Memory B cell (primary cell): ENCODE results near the gene ZNF775.

Source experiments
- ATAC-seq: fragments of 150-1000 bp; cut with Tn5 transposase; 2 replicates; pipeline ENCODE4 v1.10.0; 2021; ENCODE audit warnings: low read depth, mild to moderate bottlenecking, moderate library complexity
- DNase-seq, 2 donors: peaks; one replicate each; pipeline ENCODE4 v3.0.0; 2022; ENCODE audit warnings: low spot score in 2 of 2
- H3K27ac Mint-ChIP-seq: one replicate; pipeline ENCODE4 v1.8.0; 2022; ENCODE audit warnings: mild to moderate bottlenecking, moderate library complexity, mixed read lengths
- H3K27me3 Mint-ChIP-seq: one replicate; pipeline ENCODE4 v1.8.0; 2022; ENCODE audit warnings: mixed read lengths
- H3K36me3 Mint-ChIP-seq: one replicate; pipeline ENCODE4 v1.8.0; 2022; ENCODE audit warnings: mild to moderate bottlenecking, mixed read lengths
- H3K4me1 Mint-ChIP-seq: one replicate; pipeline ENCODE4 v1.8.0; 2022; ENCODE audit warnings: mixed read lengths
- H3K4me3 Mint-ChIP-seq: one replicate; pipeline ENCODE4 v1.8.0; 2022; ENCODE audit warnings: mild to moderate bottlenecking, moderate library complexity, mixed read lengths
- H3K9me3 Mint-ChIP-seq: one replicate; pipeline ENCODE4 v1.8.0; 2022; ENCODE audit warnings: mixed read lengths

Gene ZNF775

GRCh38 chr7:150368884-150369747, 10.0 kb upstream of the ZNF775 start:
- DNase-seq (peak; percentile 63 to 68), ATAC-seq (peak; percentile 47)
- H3K36me3 Mint-ChIP-seq = peaks cover 3% of the 10 kb centered on the region
- peak overlapping the region; percentile 94 for H3K4me3 Mint-ChIP-seq
- peaks cover 39% of the 10 kb centered on the region for H3K4me1 Mint-ChIP-seq
- no peaks in the 10 kb centered on the region for H3K9me3 Mint-ChIP-seq
- peak overlapping the region; percentile 100 for H3K27ac Mint-ChIP-seq
- no peaks in the 10 kb centered on the region for H3K27me3 Mint-ChIP-seq

- Mint-ChIP-seq H3K27ac (peak overlapping the region; percentile 100), H3K4me3 (peak overlapping the region; percentile 94), H3K9me3 (no peaks in the 10 kb centered on the region), H3K4me1 (peaks cover 41% of the 10 kb centered on the region), H3K27me3 (no peaks in the 10 kb centered on the region), H3K36me3 (peaks cover 3% of the 10 kb centered on the region)
- ATAC-seq = no peak
- DNase-seq = no peak
Observed at GRCh38 chr7:150369748-150370501, 9.2 kb upstream of the ZNF775 start.

DNA sequence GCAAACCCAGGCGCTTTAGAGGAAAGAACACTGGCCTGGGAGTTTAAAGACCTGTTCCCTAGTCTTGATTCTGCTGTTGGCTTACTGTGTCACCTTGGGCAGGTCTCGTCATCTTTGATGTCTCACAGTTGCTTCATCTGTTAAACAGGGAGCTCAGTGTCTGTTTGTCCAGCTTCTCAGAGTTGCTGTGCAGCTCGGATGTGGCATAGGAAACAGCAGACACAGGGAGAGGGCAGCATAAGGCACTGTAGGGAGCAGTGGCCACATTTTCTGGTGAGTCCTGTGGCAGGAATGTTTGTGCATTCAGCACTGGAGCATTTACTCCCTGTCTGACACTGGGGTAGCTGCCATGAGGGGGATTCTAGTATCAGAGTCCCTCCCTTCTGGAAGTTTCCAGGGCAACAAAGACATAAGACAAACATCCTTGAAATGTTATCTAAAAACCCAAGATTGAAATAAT, 8.5 kb upstream of the ZNF775 start:
- DNase-seq (no peak), ATAC-seq (no peak)
- Mint-ChIP-seq H3K27ac (peak overlapping the region; percentile 100), H3K4me3 (no peak overlapping the region), H3K36me3 (peaks cover 3% of the 10 kb centered on the region), H3K27me3 (no peaks in the 10 kb centered on the region), H3K9me3 (no peaks in the 10 kb centered on the region), H3K4me1 (peaks cover 40% of the 10 kb centered on the region)

DNA sequence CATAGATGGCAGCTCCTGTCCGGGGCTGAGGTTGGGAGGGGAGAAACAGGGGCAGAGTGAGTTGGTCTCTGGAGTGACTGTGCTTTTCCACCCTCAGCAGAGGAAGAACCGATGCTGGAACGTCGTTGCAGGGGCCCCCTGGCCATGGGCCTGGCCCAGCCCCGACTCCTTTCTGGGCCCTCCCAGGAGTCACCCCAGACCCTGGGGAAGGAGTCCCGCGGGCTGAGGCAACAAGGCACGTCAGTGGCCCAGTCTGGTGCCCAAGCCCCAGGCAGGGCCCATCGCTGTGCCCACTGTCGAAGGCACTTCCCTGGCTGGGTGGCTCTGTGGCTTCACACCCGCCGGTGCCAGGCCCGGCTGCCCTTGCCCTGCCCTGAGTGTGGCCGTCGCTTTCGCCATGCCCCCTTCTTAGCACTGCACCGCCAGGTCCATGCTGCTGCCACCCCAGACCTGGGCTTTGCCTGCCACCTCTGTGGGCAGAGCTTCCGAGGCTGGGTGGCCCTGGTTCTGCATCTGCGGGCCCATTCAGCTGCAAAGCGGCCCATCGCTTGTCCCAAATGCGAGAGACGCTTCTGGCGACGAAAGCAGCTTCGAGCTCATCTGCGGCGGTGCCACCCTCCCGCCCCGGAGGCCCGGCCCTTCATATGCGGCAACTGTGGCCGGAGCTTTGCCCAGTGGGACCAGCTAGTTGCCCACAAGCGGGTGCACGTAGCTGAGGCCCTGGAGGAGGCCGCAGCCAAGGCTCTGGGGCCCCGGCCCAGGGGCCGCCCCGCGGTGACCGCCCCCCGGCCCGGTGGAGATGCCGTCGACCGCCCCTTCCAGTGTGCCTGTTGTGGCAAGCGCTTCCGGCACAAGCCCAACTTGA, 7.8 kb upstream of the ZNF775 start:
- Mint-ChIP-seq H3K36me3 (peaks cover 3% of the 10 kb centered on the region), H3K9me3 (no peaks in the 10 kb centered on the region), H3K27ac (peak overlapping the region; percentile 100), H3K4me1 (peaks cover 40% of the 10 kb centered on the region), H3K27me3 (no peaks in the 10 kb centered on the region), H3K4me3 (no peak overlapping the region)
- ATAC-seq (no peak), DNase-seq (no peak)

DNA sequence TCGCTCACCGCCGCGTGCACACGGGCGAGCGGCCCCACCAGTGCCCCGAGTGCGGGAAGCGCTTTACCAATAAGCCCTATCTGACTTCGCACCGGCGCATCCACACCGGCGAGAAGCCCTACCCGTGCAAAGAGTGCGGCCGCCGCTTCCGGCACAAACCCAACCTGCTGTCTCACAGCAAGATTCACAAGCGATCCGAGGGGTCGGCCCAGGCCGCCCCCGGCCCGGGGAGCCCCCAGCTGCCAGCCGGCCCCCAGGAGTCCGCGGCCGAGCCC, 7.2 kb upstream of the ZNF775 start:
- Mint-ChIP-seq H3K27ac (no peak overlapping the region), H3K27me3 (no peaks in the 10 kb centered on the region), H3K4me1 (peaks cover 42% of the 10 kb centered on the region), H3K4me3 (no peak overlapping the region), H3K36me3 (peaks cover 3% of the 10 kb centered on the region), H3K9me3 (no peaks in the 10 kb centered on the region)
- DNase-seq = no peak
- no peak for ATAC-seq

DNA sequence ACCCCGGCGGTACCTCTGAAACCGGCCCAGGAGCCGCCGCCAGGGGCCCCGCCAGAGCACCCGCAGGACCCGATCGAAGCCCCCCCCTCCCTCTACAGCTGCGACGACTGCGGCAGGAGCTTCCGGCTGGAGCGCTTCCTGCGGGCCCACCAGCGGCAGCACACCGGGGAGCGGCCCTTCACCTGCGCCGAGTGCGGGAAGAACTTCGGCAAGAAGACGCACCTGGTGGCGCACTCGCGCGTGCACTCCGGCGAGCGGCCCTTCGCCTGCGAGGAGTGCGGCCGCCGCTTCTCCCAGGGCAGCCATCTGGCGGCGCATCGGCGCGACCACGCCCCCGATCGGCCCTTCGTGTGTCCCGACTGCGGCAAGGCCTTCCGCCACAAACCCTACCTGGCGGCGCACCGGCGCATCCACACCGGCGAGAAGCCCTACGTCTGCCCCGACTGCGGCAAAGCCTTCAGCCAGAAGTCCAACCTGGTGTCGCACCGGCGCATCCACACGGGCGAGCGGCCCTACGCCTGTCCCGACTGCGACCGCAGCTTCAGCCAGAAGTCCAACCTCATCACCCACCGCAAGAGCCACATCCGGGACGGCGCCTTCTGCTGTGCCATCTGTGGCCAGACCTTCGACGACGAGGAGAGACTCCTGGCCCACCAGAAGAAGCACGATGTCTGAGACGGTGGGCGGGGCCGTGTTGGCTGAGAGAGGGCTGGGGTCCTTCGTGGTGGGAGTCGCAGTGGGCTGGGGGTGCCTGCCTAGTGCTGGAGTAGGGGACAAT, 6.7 kb upstream of the ZNF775 start:
- H3K36me3 Mint-ChIP-seq = peaks cover 3% of the 10 kb centered on the region

GRCh38 chr7:150373049-150373801, 5.9 kb upstream of the ZNF775 start:
- H3K4me1 Mint-ChIP-seq = peaks cover 49% of the 10 kb centered on the region
- peak overlapping the region; percentile 98 for H3K27ac Mint-ChIP-seq
- no peaks in the 10 kb centered on the region for H3K9me3 Mint-ChIP-seq
- peaks cover 3% of the 10 kb centered on the region for H3K36me3 Mint-ChIP-seq
- no peak overlapping the region for H3K4me3 Mint-ChIP-seq
- no peak for DNase-seq
- no peaks in the 10 kb centered on the region for H3K27me3 Mint-ChIP-seq
- ATAC-seq = no peak

More for the DNA sequence above, 6.7 kb upstream of the ZNF775 start:
- Mint-ChIP-seq H3K9me3 (no peaks in the 10 kb centered on the region), H3K27me3 (no peaks in the 10 kb centered on the region), H3K27ac (peak overlapping the region; percentile 98), H3K4me3 (no peak overlapping the region), H3K4me1 (peaks cover 44% of the 10 kb centered on the region)
- ATAC-seq = no peak
- DNase-seq = no peak

DNA sequence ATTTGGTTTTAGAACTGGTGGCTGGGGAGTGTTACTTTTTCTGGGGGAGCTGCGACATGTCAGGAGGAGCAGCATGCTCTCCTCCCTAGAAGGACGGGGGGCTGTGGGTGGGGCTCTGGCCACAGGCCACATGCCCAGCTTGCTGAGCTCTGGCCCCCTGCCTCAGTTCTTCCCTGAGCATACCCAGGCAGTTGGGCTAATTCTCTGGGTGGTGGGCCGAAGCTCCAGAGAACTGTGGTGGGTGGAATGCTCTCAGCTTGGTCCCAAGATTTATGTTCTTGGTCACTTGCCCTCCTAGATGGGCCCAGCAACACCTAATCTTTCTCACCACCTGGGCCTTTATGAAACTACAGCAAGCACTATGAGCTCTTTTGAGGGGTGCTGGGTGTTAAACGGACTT, 5.1 kb upstream of the ZNF775 start:
- Mint-ChIP-seq H3K4me1 (peaks cover 50% of the 10 kb centered on the region), H3K36me3 (peaks cover 3% of the 10 kb centered on the region), H3K9me3 (no peaks in the 10 kb centered on the region), H3K27me3 (no peaks in the 10 kb centered on the region), H3K4me3 (no peak overlapping the region), H3K27ac (peak overlapping the region; percentile 98)
- ATAC-seq = no peak
- no peak for DNase-seq

DNA sequence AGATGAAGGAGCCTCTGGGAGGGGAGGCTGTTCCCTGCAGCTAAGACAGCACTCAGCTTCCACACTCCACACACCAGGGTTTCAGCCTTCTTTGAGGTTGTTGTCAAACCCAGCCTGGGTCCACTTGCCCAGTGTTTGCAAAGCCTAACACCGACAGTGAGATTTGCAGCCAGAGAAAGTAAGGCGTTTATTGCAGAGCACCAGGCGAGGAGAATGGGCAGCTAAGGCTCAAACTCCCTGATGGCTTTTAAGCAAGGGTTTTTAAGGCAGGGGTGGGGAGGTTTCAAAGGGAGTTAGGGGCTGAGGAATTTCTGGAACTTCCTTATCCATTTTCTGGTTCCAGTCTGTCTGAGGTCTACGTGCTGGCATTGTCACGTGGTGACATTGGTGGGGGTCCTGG, 4.7 kb upstream of the ZNF775 start:
- Mint-ChIP-seq H3K4me3 (no peak overlapping the region), H3K4me1 (peaks cover 47% of the 10 kb centered on the region), H3K27me3 (no peaks in the 10 kb centered on the region), H3K9me3 (no peaks in the 10 kb centered on the region), H3K36me3 (peaks cover 3% of the 10 kb centered on the region), H3K27ac (peak overlapping the region; percentile 98)
- ATAC-seq = no peak
- DNase-seq = no peak

DNA sequence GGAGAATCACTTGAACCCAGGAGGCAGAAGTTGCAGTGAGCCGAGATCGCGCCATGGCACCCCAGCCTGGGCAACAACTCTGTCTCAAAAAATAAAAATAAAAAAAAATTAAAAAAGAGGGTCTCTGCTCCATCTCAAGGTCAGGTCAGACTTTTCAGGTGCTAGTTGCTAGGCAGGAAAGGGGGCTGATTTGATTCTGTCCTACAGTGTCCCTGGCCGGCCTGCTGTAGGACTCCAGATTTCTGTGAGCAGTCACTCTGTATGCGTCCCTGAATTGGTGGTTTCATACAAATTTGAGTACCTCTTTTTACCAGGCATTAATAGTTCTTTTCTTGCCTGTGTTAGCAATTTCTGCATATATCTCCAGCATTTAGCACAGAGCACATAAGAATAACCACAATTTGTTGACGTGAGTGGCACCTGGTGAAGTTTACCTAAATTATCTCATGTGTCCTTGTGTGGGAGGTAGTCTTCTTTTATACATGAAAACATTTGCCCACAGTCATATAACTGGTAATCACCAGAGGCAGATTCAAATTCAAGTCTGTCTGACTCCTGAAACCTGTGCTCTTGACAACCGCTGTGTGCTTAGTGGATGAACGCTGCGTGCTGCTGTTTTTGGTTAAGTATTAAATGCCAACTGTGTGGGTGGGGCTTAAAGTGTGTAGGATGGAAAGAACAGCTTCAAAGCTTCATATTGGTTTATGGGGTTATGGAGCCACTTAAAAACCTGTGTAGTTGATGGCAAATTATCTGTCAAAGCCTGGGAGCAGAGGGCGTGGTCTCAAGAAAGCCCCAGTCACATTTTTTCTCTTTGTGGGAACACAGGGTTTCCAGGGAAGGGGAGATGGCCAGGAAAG, 3.2 kb upstream of the ZNF775 start:
- peaks cover 50% of the 10 kb centered on the region for H3K4me1 Mint-ChIP-seq

DNA sequence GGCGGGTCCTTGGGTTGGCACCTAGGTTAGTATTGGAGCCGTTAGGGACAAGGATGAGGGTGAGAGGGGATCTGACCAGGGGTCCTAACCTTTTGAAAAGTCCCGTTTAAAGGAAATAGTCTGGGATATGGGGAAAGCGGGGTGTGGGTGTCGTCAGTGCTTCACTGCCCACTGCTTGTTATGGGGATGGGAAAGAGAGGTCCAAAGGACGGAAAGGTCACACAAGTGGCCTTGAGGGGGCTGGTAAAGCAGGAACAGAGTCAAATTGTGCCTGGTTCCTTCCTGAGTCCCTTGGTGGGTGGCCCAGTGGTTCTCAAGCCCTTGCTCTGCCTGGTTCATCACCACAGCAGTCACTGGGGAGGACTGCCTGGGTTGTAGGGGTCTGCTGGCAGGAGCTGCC, 2.6 kb upstream of the ZNF775 start:
- DNase-seq (no peak), ATAC-seq (no peak)
- no peaks in the 10 kb centered on the region for H3K9me3 Mint-ChIP-seq
- H3K27ac Mint-ChIP-seq = peak overlapping the region; percentile 98
- no peaks in the 10 kb centered on the region for H3K27me3 Mint-ChIP-seq
- peaks cover 3% of the 10 kb centered on the region for H3K36me3 Mint-ChIP-seq
- peaks cover 52% of the 10 kb centered on the region for H3K4me1 Mint-ChIP-seq
- no peak overlapping the region for H3K4me3 Mint-ChIP-seq

More for the DNA sequence above, 3.2 kb upstream of the ZNF775 start:
- Mint-ChIP-seq H3K9me3 (no peaks in the 10 kb centered on the region), H3K4me3 (peak overlapping the region; percentile 51), H3K27ac (peak overlapping the region; percentile 98), H3K36me3 (peaks cover 3% of the 10 kb centered on the region), H3K27me3 (no peaks in the 10 kb centered on the region)
- DNase-seq = no peak
- peak; percentile 5 for ATAC-seq

DNA sequence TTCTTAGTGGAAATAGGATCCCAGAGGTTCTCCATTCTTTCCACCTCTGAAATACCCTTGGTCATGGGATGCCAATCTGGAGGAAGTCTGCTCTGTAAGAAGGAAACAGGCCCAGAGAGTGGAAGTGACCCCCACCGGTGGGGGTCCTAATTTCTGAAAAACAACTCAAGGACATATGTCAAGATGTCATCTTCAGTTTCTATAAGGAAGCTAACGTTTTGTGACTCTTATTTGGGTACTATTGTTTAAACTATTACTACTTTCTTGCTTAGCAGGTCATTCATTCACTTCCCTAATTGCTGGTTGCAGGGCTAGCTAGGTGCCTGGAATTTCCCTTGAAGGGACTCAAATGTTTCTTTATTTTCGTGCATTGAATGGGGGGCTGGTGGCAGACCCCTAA, 1.9 kb upstream of the ZNF775 start:
- H3K4me1 Mint-ChIP-seq = peaks cover 57% of the 10 kb centered on the region
- DNase-seq (no peak), ATAC-seq (peak; percentile 32)
- H3K4me3 Mint-ChIP-seq = peak overlapping the region; percentile 61
- peaks cover 3% of the 10 kb centered on the region for H3K36me3 Mint-ChIP-seq
- no peaks in the 10 kb centered on the region for H3K27me3 Mint-ChIP-seq
- peak overlapping the region; percentile 98 for H3K27ac Mint-ChIP-seq
- H3K9me3 Mint-ChIP-seq = no peaks in the 10 kb centered on the region
